Astrocyte (in vitro differentiated cells and primary cell): ENCODE measurements around the gene MED4.

Experiments
- EZH2 ChIP-seq: IDR thresholded peaks from 2 replicates; pipeline ENCODE4 v1.6.1; 2012; ENCODE audit warnings: mild to moderate bottlenecking, low read length, inconsistent platforms; ENCODE audit not compliant: insufficient read depth
- TF ChIP-seq, protein P1 (sequence below): IDR thresholded peaks from 2 replicates; pipeline ENCODE4 v1.5.1; 2011; ENCODE audit warnings: low read depth, mild to moderate bottlenecking, inconsistent platforms, low read length, moderate library complexity; ENCODE audit not compliant: insufficient read depth

DNA sequence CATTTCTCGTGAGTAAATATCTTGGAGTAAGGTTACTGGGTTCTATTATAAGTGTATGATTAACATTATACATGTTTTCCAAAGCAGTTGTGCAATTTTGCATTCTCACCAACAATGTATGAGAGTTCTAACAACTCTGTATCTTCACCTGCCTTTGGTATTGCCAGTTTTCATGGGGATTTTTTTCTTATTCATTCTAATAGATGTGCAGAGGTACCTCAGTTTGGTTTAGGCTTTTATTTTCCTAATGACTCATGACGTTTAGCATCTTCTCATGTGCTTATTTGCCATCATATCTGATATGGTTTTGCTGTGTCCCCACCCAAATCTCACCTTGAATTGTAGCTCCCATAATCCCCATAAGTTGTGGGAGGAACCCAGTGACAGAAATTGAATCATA lies 65.0 kb downstream of the MED4 start:
- TF ChIP-seq, protein P1, sequence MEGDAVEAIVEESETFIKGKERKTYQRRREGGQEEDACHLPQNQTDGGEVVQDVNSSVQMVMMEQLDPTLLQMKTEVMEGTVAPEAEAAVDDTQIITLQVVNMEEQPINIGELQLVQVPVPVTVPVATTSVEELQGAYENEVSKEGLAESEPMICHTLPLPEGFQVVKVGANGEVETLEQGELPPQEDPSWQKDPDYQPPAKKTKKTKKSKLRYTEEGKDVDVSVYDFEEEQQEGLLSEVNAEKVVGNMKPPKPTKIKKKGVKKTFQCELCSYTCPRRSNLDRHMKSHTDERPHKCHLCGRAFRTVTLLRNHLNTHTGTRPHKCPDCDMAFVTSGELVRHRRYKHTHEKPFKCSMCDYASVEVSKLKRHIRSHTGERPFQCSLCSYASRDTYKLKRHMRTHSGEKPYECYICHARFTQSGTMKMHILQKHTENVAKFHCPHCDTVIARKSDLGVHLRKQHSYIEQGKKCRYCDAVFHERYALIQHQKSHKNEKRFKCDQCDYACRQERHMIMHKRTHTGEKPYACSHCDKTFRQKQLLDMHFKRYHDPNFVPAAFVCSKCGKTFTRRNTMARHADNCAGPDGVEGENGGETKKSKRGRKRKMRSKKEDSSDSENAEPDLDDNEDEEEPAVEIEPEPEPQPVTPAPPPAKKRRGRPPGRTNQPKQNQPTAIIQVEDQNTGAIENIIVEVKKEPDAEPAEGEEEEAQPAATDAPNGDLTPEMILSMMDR, result no peak
- no peak for TF ChIP-seq EZH2
